ENCODE data around the gene GEMIN2. TPM values are rescaled to one million over a fixed set of nuclear protein-coding genes. Genes with fewer than 3 reads are reported as not detected.

Gene GEMIN2
- polyA plus RNA-seq, 1 of the 3 experiments (the other 2 are of a cell fraction), result 13.2 TPM

DNA sequence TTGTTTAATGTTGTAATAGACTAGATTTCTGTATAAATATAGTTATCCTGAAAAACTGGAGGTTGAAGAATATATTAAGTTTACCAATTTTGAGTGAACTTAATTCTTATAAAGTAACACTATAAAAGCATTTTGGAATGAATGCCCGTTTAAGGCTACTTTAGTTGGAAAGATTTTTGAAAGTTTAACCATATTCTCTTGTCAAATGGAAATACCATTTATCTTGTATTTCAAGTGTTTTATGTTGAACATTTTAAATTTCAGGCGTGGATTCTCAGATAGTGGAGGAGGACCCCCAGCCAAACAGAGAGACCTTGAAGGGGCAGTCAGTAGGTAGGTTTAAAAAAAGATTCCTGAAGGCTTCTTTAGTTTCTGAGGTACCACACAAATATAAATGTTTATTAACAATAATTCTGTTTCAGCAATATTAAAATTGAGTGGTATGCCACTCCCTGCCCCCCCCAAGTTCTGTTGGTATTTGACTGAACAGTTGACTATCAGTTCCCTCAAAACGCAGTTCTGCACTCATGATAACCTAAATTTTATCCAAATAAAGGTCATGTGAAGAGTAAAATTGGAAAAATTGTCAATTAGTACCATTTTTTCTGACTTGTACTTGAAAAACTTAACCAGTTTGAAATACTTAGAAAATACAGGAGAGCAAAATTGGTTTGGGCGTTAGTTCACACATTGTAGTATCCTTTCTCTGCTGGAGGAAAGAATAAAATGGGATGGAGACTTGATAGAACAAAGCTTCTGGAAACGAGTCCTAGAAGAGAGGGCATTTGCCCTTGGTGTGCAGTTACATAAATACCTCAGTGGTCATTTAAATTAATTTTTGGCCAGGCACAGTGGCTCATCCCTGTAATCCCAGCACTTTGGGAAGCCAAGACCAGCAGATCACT is 62.4 kb downstream of the GEMIN2 start:
- peak overlapping the region; percentile 72 to 75 for H3K4me3 ChIP-seq (ENCODE audit: low read depth in 2 of 2, low read length in 1 of 2)
- peak overlapping the region; percentile 79 for H3K4me2 ChIP-seq
- no peaks in the 10 kb centered on the region for H4K20me1 ChIP-seq (ENCODE audit: insufficient read depth)
- peaks cover 43% of the 10 kb centered on the region for H3K79me2 ChIP-seq (ENCODE audit: insufficient read depth)
- no peaks in the 10 kb centered on the region for H3K9me2 ChIP-seq
- H3F3A ChIP-seq (replicated peaks; ENCODE audit: insufficient read depth), result peaks cover 11% of the 10 kb centered on the region
- TF ChIP-seq CTCF (IDR thresholded peaks at IDR 0.05), result no peak
- TF ChIP-seq, protein P1, sequence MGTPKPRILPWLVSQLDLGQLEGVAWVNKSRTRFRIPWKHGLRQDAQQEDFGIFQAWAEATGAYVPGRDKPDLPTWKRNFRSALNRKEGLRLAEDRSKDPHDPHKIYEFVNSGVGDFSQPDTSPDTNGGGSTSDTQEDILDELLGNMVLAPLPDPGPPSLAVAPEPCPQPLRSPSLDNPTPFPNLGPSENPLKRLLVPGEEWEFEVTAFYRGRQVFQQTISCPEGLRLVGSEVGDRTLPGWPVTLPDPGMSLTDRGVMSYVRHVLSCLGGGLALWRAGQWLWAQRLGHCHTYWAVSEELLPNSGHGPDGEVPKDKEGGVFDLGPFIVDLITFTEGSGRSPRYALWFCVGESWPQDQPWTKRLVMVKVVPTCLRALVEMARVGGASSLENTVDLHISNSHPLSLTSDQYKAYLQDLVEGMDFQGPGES (IDR thresholded peaks at IDR 0.05; ENCODE audit: low read depth, low read length), result no peak
- TF ChIP-seq MXI1 (IDR thresholded peaks at IDR 0.05; ENCODE audit: low read depth, low read length), result no peak
- TF ChIP-seq JUND (IDR thresholded peaks at IDR 0.05), result no peak
- TF ChIP-seq YY1 (IDR thresholded peaks at IDR 0.05; ENCODE audit: low read depth), result no peak
- no peak for TF ChIP-seq TCF12 (IDR thresholded peaks at IDR 0.05)
- TF ChIP-seq RCOR1 (IDR thresholded peaks at IDR 0.05; ENCODE audit: low read length), result no peak
- no peak for TF ChIP-seq NFIC (IDR thresholded peaks at IDR 0.05; ENCODE audit: borderline replicate concordance)
- no peak for TF ChIP-seq GABPA (IDR thresholded peaks at IDR 0.05; ENCODE audit: low read depth)
- TF ChIP-seq, protein P2, sequence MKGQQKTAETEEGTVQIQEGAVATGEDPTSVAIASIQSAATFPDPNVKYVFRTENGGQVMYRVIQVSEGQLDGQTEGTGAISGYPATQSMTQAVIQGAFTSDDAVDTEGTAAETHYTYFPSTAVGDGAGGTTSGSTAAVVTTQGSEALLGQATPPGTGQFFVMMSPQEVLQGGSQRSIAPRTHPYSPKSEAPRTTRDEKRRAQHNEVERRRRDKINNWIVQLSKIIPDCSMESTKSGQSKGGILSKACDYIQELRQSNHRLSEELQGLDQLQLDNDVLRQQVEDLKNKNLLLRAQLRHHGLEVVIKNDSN (IDR thresholded peaks at IDR 0.05; ENCODE audit: borderline replicate concordance, low read depth), result no peak
- no peak for TF ChIP-seq ELF1 (IDR thresholded peaks at IDR 0.05)
- TF ChIP-seq FOXM1 (IDR thresholded peaks at IDR 0.05; ENCODE audit: low read depth), result no peak
- TF ChIP-seq, protein P3, sequence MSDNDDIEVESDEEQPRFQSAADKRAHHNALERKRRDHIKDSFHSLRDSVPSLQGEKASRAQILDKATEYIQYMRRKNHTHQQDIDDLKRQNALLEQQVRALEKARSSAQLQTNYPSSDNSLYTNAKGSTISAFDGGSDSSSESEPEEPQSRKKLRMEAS (IDR thresholded peaks at IDR 0.05; ENCODE audit: low read depth), result no peak
- peak overlapping the region in 1 of 2 experiments; percentile 83; a peak in 1 of 4 replicates for H3K27ac ChIP-seq (ENCODE audit: low read depth in 2 of 2, low read length in 1 of 2)
- no peak overlapping the region for H2AFZ ChIP-seq (ENCODE audit: low read depth)
- peaks cover 40 to 41% of the 10 kb centered on the region in 2 experiments for H3K36me3 ChIP-seq (replicated peaks in 1 of 2; ENCODE audit: control insufficient read depth in 1 of 2, insufficient read depth in 2 of 2, low read length in 1 of 2)
- ChIA-PET CTCF (no interaction called here), POLR2A (no interaction called here)
- no peaks in the 10 kb centered on the region for H3K27me3 ChIP-seq (ENCODE audit: insufficient read depth)
- peaks cover 0 to 4% of the 10 kb centered on the region in 2 experiments; a peak in 3 of 4 replicates for H3K4me1 ChIP-seq (ENCODE audit: control insufficient read depth in 1 of 2, insufficient read depth in 2 of 2, low read depth in 1 of 2, low read length in 1 of 2)
- WGBS (ENCODE audit: low lambda C conversion rate), result 45% methylated on average over 5 of the region's 5 CpGs
- H3K9ac ChIP-seq, result peak overlapping the region; percentile 83; the same call in 1 of the 2 replicates
- DNase-seq, result no peak
- H3K9me3 ChIP-seq, result no peaks in the 10 kb centered on the region

DNA sequence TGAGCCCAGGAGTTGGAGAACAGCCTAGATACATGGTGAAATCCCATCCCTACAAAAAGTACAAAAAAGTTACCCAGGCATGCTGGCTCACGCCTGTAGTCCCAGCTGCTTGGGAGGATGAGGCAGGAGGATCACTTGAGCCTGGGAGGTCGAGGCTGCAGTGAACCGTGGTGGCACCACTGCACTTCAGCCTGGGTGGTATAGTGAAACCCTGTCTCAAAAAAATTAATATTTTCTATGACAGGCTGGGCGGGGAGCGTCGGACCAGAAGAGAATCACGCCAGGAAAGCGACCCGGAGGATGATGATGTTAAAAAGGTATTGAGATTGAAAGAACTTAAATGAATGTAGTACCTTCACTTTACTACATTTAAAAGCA is 63.0 kb downstream of the GEMIN2 start:
- H3K4me2 ChIP-seq, result no peak overlapping the region
- ChIA-PET CTCF (no interaction called here), POLR2A (no interaction called here)
- H3K9me2 ChIP-seq, result no peaks in the 10 kb centered on the region
- H3K27me3 ChIP-seq (ENCODE audit: insufficient read depth), result no peaks in the 10 kb centered on the region
- DNase-seq, result no peak
- H3K79me2 ChIP-seq (ENCODE audit: insufficient read depth), result peaks cover 43% of the 10 kb centered on the region
- H3K4me1 ChIP-seq (ENCODE audit: control insufficient read depth in 1 of 2, insufficient read depth in 2 of 2, low read depth in 1 of 2, low read length in 1 of 2), result peaks cover 0 to 4% of the 10 kb centered on the region in 2 experiments; a peak in 3 of 4 replicates
- no peak overlapping the region; a peak in 1 of 4 replicates for H3K4me3 ChIP-seq (ENCODE audit: low read depth in 2 of 2, low read length in 1 of 2)
- no peaks in the 10 kb centered on the region for H4K20me1 ChIP-seq (ENCODE audit: insufficient read depth)
- H3K36me3 ChIP-seq (replicated peaks in 1 of 2; ENCODE audit: control insufficient read depth in 1 of 2, insufficient read depth in 2 of 2, low read length in 1 of 2), result peaks cover 44 to 47% of the 10 kb centered on the region in 2 experiments
- H2AFZ ChIP-seq (ENCODE audit: low read depth), result no peak overlapping the region
- 90% methylated on average over 9 of the region's 9 CpGs for whole genome bisulfite sequencing (ENCODE audit: low lambda C conversion rate)
- H3K9ac ChIP-seq, result no peak overlapping the region
- peaks cover 13% of the 10 kb centered on the region for H3F3A ChIP-seq (replicated peaks; ENCODE audit: insufficient read depth)
- H3K9me3 ChIP-seq, result no peaks in the 10 kb centered on the region
- no peak overlapping the region for H3K27ac ChIP-seq (ENCODE audit: low read depth in 2 of 2, low read length in 1 of 2)
- TF ChIP-seq ELF1 (IDR thresholded peaks at IDR 0.05) (no peak), RCOR1 (IDR thresholded peaks at IDR 0.05; ENCODE audit: low read length) (no peak), RAD21 (IDR thresholded peaks at IDR 0.05; ENCODE audit: low read length) (no peak), FOXM1 (IDR thresholded peaks at IDR 0.05; ENCODE audit: low read depth) (no peak), MXI1 (IDR thresholded peaks at IDR 0.05; ENCODE audit: low read depth, low read length) (no peak), NRF1 (IDR thresholded peaks at IDR 0.05; ENCODE audit: low read depth, low read length) (no peak), TEAD4 (IDR thresholded peaks at IDR 0.05; ENCODE audit: borderline replicate concordance, insufficient read depth) (no peak)
- TF ChIP-seq, protein P4, sequence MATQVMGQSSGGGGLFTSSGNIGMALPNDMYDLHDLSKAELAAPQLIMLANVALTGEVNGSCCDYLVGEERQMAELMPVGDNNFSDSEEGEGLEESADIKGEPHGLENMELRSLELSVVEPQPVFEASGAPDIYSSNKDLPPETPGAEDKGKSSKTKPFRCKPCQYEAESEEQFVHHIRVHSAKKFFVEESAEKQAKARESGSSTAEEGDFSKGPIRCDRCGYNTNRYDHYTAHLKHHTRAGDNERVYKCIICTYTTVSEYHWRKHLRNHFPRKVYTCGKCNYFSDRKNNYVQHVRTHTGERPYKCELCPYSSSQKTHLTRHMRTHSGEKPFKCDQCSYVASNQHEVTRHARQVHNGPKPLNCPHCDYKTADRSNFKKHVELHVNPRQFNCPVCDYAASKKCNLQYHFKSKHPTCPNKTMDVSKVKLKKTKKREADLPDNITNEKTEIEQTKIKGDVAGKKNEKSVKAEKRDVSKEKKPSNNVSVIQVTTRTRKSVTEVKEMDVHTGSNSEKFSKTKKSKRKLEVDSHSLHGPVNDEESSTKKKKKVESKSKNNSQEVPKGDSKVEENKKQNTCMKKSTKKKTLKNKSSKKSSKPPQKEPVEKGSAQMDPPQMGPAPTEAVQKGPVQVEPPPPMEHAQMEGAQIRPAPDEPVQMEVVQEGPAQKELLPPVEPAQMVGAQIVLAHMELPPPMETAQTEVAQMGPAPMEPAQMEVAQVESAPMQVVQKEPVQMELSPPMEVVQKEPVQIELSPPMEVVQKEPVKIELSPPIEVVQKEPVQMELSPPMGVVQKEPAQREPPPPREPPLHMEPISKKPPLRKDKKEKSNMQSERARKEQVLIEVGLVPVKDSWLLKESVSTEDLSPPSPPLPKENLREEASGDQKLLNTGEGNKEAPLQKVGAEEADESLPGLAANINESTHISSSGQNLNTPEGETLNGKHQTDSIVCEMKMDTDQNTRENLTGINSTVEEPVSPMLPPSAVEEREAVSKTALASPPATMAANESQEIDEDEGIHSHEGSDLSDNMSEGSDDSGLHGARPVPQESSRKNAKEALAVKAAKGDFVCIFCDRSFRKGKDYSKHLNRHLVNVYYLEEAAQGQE (IDR thresholded peaks at IDR 0.05; ENCODE audit: low read depth, low read length), result no peak

All from SK-N-SH (cell line).